ENCODE results near the gene USP21.

The USP21 gene

DNA sequence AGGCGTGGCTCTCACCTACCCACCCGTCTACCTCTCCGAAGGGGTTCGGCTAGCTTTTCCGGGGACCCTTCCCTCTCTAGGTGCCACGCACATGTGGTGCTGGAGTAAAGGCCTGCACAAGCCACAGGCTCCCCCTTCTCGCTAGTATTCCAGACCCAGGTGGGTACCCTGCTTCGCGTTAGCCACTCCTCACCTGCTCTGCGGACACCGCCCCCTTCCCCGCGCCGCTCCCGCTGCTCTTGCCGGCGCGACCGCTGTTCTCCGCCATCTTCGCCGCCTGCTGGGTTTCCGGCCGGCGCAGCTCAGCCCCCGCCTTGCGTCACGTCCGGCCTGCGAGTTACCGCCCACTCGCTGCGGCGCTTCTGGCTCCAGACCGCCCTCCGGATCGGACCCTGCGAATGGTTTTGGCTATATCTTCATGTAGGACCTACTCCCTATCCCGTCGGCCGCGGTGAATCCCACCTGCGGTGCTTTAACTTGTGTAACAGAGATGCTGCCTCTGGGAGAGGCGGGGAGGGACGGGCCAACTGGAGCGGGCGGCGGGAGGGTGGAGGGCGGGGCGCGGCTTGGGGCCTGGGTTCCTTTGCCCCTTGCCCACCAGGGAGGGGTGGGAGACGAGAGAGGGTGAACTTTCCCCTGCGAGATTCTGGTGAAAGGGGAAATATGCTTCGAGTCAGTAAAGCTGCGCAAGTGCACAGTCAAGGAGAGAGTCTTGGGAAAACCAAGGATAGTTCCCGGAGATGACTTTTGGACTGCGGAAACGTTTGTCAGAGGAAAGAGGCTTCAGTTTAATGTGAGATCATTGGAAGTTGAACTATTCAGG, 41.3 kb upstream of the USP21 start, which contains the start of the genes NIT1 and PFDN2:
Gene NIT1, plus strand, starts transcription at position 347 of the 823 bp plus-strand sequence. Its CDS starts 72 bp downstream, at position 419.
Gene PFDN2, minus strand, starts transcription at position 279 of the 823 bp plus-strand sequence. Its CDS starts 11 bp downstream, at position 268.
- DNase-seq (ENCODE audit: insufficient read length, low spot score) (peak; percentile 92), FAIRE-seq (no peak)
- TF ChIP-seq, protein P1, sequence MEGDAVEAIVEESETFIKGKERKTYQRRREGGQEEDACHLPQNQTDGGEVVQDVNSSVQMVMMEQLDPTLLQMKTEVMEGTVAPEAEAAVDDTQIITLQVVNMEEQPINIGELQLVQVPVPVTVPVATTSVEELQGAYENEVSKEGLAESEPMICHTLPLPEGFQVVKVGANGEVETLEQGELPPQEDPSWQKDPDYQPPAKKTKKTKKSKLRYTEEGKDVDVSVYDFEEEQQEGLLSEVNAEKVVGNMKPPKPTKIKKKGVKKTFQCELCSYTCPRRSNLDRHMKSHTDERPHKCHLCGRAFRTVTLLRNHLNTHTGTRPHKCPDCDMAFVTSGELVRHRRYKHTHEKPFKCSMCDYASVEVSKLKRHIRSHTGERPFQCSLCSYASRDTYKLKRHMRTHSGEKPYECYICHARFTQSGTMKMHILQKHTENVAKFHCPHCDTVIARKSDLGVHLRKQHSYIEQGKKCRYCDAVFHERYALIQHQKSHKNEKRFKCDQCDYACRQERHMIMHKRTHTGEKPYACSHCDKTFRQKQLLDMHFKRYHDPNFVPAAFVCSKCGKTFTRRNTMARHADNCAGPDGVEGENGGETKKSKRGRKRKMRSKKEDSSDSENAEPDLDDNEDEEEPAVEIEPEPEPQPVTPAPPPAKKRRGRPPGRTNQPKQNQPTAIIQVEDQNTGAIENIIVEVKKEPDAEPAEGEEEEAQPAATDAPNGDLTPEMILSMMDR (IDR thresholded peaks at IDR 0.05; ENCODE audit: insufficient read depth, missing control alignments): no peak

DNA sequence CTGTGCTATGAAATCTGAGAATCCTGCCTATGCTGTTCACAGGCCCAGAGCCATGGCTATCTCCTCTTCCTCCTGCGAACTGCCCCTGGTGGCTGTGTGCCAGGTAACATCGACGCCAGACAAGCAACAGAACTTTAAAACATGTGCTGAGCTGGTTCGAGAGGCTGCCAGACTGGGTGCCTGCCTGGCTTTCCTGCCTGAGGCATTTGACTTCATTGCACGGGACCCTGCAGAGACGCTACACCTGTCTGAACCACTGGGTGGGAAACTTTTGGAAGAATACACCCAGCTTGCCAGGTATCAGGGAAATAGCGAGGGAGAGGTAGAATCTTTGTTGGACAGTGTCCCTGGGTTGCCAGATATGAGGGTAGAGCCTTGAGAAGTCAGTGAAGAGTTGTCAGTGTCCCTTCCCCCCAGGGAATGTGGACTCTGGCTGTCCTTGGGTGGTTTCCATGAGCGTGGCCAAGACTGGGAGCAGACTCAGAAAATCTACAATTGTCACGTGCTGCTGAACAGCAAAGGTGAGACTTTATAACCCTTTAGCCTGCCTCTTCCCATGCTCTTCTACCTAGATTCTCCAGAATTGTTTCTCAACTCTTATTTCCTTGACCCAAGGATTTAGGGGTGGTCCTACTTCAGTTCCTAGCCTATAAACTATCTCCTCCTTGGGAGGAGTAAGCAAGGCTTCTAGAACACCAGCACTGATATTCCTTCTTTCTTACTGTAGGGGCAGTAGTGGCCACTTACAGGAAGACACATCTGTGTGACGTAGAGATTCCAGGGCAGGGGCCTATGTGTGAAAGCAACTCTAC, 40.0 kb upstream of the USP21 start:
- TF ChIP-seq, protein P1 (IDR thresholded peaks at IDR 0.05; ENCODE audit: insufficient read depth, missing control alignments): peak; percentile 21
- no peak for DNase-seq (ENCODE audit: insufficient read length, low spot score)
- FAIRE-seq: no peak

DNA sequence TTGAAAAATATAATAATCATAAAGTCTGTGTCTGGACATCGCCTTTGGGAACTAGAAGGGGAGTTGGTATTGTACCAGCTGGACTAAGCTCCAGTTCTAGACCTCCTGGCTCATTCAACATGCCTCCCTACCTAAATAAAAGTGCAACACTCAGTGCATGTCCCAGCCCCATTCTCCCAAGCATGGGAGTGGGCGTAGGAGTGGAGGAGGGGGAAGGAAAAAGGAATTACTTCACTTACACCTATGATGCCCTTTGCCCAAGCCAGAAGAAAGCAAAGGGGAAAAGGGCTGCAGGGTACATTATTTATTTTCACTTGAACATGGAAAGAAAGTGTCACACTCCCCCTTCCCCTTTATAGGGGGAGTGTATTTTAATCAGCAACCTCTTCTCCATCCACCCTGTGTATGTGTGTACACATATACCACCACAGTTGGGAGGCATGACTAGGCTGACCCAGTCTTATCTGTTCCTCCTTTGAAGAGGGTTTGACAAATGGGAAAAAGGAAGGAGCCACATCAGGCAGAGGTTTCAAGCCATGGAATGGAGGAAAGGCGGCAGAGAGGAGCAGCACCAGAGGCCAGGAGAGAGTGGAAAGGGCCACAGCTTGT, 38.2 kb upstream of the USP21 start:
- no peak for FAIRE-seq
- TF ChIP-seq, protein P1 (IDR thresholded peaks at IDR 0.05; ENCODE audit: insufficient read depth, missing control alignments): no peak
- no peak for DNase-seq (ENCODE audit: insufficient read length, low spot score)

DNA sequence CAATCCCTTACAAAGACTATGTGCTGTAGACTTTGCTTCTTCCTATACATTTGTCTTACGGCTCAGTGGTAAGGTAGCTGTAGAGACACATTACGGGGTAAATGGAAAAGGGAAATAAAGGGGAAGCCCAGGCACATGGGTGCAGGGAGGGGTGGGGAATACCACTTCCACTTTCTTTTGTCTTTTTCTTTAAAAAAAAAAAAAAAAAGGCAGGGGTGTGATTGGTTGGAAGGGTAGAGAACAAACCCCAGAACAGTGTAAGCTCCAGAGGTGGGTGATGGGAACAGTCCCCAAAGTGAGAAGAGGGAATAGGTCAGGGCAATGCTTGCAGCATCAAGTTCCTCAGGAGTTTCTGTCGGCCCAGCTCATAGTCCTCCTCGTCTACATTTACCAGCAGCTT, 37.5 kb upstream of the USP21 start:
- DNase-seq (ENCODE audit: insufficient read length, low spot score) (no peak), FAIRE-seq (no peak)
- TF ChIP-seq, protein P1 (IDR thresholded peaks at IDR 0.05; ENCODE audit: insufficient read depth, missing control alignments): no peak

DNA sequence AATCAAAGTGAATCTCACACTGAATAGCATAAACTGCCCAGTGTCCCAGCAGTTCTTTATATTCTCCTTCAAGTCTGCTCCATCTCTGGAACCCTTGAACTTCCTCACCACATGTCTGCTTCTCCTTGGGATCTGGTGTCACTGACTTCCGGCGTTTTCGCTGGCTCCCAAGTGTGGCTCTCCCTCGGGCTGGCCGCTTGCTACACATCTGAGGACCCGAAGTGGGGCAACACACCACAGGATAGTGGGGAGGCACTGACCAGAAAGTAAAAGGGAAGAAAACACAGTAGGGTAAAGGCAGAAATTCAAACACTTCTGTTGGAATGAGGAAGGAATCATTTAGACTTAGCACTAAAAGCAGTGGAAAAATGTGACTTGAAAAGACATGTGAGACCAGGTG, 36.3 kb upstream of the USP21 start:
- FAIRE-seq: no peak

DNA sequence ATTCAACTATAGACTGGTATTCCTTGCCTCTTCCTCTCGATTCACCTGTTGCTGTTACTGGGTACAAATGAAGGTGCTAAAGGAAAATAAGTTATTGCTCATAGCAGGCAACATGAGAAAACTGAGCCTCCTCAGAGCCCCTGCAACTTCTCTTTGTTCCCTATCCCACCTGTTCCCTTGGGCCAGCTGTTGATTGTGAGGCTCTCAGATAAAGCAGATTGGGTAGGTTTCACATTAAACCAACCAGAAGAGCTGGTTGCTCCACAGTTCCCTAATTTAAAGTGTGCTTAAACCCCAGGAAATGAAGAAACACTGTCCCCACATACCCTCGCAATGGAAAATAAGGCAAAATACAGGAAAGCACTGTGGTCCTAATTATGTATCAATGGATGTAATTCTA, 31.7 kb upstream of the USP21 start:
- DNase-seq (ENCODE audit: insufficient read length, low spot score) (no peak), FAIRE-seq (no peak)
- TF ChIP-seq, protein P1 (IDR thresholded peaks at IDR 0.05; ENCODE audit: insufficient read depth, missing control alignments): no peak

More for the DNA sequence above, 36.3 kb upstream of the USP21 start:
- TF ChIP-seq, protein P1 (IDR thresholded peaks at IDR 0.05; ENCODE audit: insufficient read depth, missing control alignments): no peak
- DNase-seq (ENCODE audit: insufficient read length, low spot score): no peak
